ENCODE measurements around the gene RBAK.
"Not testable (repeated sequence)": the region's sequence is repeated elsewhere in the genome, so short reads cannot be mapped to it uniquely, and the experiment has no call there.

Gene RBAK

GRCh38 chr7:5045558-5046396 is at the start of gene RBAK:
RBAK (plus strand) TSS chr7:5045860; CDS start chr7:5048077, 2,217 bp downstream.
- peak; percentile 95 for DNase-seq

- no peak for DNase-seq
These were observed 48.9 kb upstream of the RBAK start for GRCh38 chr7:4996696-4997222.

GRCh38 chr7:4998244-4998643 is 47.4 kb upstream of the RBAK start:
- no peak for DNase-seq

GRCh38 chr7:4998910-4999309 is 46.8 kb upstream of the RBAK start:
- DNase-seq, result no peak

- DNase-seq, result no peak
These were observed 46.2 kb upstream of the RBAK start for GRCh38 chr7:4999369-4999950.

GRCh38 chr7:5001003-5001402 is 44.7 kb upstream of the RBAK start:
- DNase-seq, result no peak

- DNase-seq, result no peak
These were observed 43.7 kb upstream of the RBAK start for GRCh38 chr7:5001911-5002310.

GRCh38 chr7:5005066-5005465 is 40.6 kb upstream of the RBAK start:
- no peak for DNase-seq

GRCh38 chr7:5012985-5013384 is 32.7 kb upstream of the RBAK start:
- no peak for DNase-seq

- DNase-seq, result not testable (repeated sequence)
These were observed 29.7 kb upstream of the RBAK start for GRCh38 chr7:5015936-5016335.

GRCh38 chr7:5017626-5018025 is 28.0 kb upstream of the RBAK start:
- DNase-seq, result not testable (repeated sequence)

GRCh38 chr7:5020098-5020497 is 25.6 kb upstream of the RBAK start:
- DNase-seq, result no peak

GRCh38 chr7:5020976-5021550 is 24.6 kb upstream of the RBAK start:
- not testable (repeated sequence) for DNase-seq

GRCh38 chr7:5023626-5024025 is 22.0 kb upstream of the RBAK start:
- DNase-seq, result not testable (repeated sequence)

GRCh38 chr7:5027796-5028410 is 17.8 kb upstream of the RBAK start:
- not testable (repeated sequence) for DNase-seq

- DNase-seq, result not testable (repeated sequence)
These were observed 12.5 kb upstream of the RBAK start for GRCh38 chr7:5033186-5033585.

GRCh38 chr7:5035276-5035675 is 10.4 kb upstream of the RBAK start:
- DNase-seq, result no peak

GRCh38 chr7:5036446-5036845 is 9.2 kb upstream of the RBAK start:
- no peak for DNase-seq

- no peak for DNase-seq
These were observed 4.6 kb upstream of the RBAK start for GRCh38 chr7:5041047-5041446.

GRCh38 chr7:5043661-5044060 is 2.0 kb upstream of the RBAK start:
- DNase-seq, result no peak

GRCh38 chr7:5046397-5046732 is 705 bp downstream of the RBAK start:
- not testable (repeated sequence) for DNase-seq

- not testable (repeated sequence) for DNase-seq
These were observed 1.5 kb downstream of the RBAK start for GRCh38 chr7:5047127-5047526.

- no peak for DNase-seq
These were observed 5.0 kb downstream of the RBAK start for GRCh38 chr7:5050676-5051075.

- not testable (repeated sequence) for DNase-seq
These were observed 6.1 kb downstream of the RBAK start for GRCh38 chr7:5051731-5052130.
